CD14-positive monocyte (primary cell): ENCODE measurements around the gene NSG2. TPM values are rescaled to one million over a fixed set of nuclear protein-coding genes. Genes with fewer than 3 reads are reported as not detected.

Source experiments
- DNase-seq, 3 donors: peaks; one replicate each; pipeline ENCODE4 v3.0.0-alpha.2; 2011 to 2022
- H2AFZ ChIP-seq: 2 replicates; pipeline ENCODE4 v1.6.0; 2012; ENCODE audit warnings: mild to moderate bottlenecking, low read depth, low read length, inconsistent platforms; ENCODE audit not compliant: insufficient read depth, poor library complexity, severe bottlenecking
- H3K27ac ChIP-seq, 2 donors: 1 replicate in 1 of 2; 2 replicates in 1 of 2; pipeline ENCODE4 v1.5.1; 2012 to 2013; ENCODE audit warnings: low read length in 2 of 2, control low read depth in 1 of 2, inconsistent platforms in 1 of 2, low read depth in 1 of 2, mild to moderate bottlenecking in 1 of 2
- H3K27me3 ChIP-seq, 2 donors: one replicate each; pipeline versions ENCODE4 v1.6.0 to v1.6.1; 2011 to 2013; ENCODE audit warnings: low read length in 2 of 2; ENCODE audit not compliant: control insufficient read depth in 2 of 2, insufficient read depth in 2 of 2
- H3K36me3 ChIP-seq, 2 donors: replicated peaks in 1 of 2; 1 replicate in 1 of 2; 2 replicates in 1 of 2; pipeline versions ENCODE4 v1.5.1 to v1.6.1; 2012 to 2013; ENCODE audit warnings: low read length in 2 of 2, control low read depth in 1 of 2, inconsistent platforms in 1 of 2, mild to moderate bottlenecking in 1 of 2; ENCODE audit not compliant: insufficient read depth in 2 of 2, control insufficient read depth in 1 of 2
- H3K4me1 ChIP-seq, 2 donors: 1 replicate in 1 of 2; 2 replicates in 1 of 2; pipeline versions ENCODE4 v1.5.1 to v1.6.1; 2012 to 2013; ENCODE audit warnings: low read length in 2 of 2, control low read depth in 1 of 2, inconsistent platforms in 1 of 2, mild to moderate bottlenecking in 1 of 2, moderate library complexity in 1 of 2; ENCODE audit not compliant: insufficient read depth in 2 of 2, control insufficient read depth in 1 of 2
- H3K4me2 ChIP-seq: replicated peaks from 2 replicates; pipeline ENCODE3; 2012; ENCODE audit warnings: low read length, moderate library complexity, mild to moderate bottlenecking; ENCODE audit not compliant: poor library complexity, severe bottlenecking; ENCODE audit errors: extremely low read depth
- H3K4me3 ChIP-seq, 3 experiments: fragments of 200-600 bp in 1 of 3; sonication (generic) in 1 of 3; replicated peaks in 1 of 3; 1 replicate in 2 of 3; 2 replicates in 1 of 3; pipeline ENCODE4 v1.5.1; 2011 to 2013; ENCODE audit warnings: low read length in 3 of 3, mild to moderate bottlenecking in 3 of 3, control low read depth in 2 of 3, low read depth in 2 of 3, inconsistent platforms in 1 of 3, moderate library complexity in 1 of 3
- H3K79me2 ChIP-seq: 2 replicates; pipeline ENCODE4 v1.6.0; 2012; ENCODE audit warnings: mild to moderate bottlenecking, control low read depth, inconsistent platforms, low read length, moderate library complexity; ENCODE audit not compliant: insufficient read depth
- H3K9ac ChIP-seq: 2 replicates; pipeline ENCODE4 v1.6.0; 2017; ENCODE audit warnings: low read length, mild to moderate bottlenecking; ENCODE audit not compliant: insufficient read depth, poor library complexity, severe bottlenecking
- H3K9me3 ChIP-seq, 2 donors: replicated peaks in 1 of 2; 1 replicate in 1 of 2; 2 replicates in 1 of 2; pipeline versions ENCODE4 v1.5.1 to v1.6.1; 2012 to 2013; ENCODE audit warnings: low read length in 2 of 2, control low read depth in 1 of 2; ENCODE audit not compliant: control insufficient read depth in 1 of 2, insufficient read depth in 1 of 2
- H4K20me1 ChIP-seq: 2 replicates; pipeline ENCODE4 v1.6.0; 2012; ENCODE audit warnings: mild to moderate bottlenecking, low read length, control low read depth, moderate library complexity; ENCODE audit not compliant: insufficient read depth
- H3K27ac Mint-ChIP-seq, 7 donors: one replicate each; pipeline ENCODE4 v1.8.0; 2020; ENCODE audit warnings: mild to moderate bottlenecking in 7 of 7, mixed read lengths in 7 of 7, moderate library complexity in 6 of 7, inconsistent platforms in 2 of 7
- H3K27me3 Mint-ChIP-seq, 3 donors: one replicate each; pipeline ENCODE4 v1.8.0; 2021 to 2022; ENCODE audit warnings: low read depth in 3 of 3, mild to moderate bottlenecking in 3 of 3, mixed read lengths in 3 of 3, moderate library complexity in 3 of 3, inconsistent platforms in 1 of 3
- H3K36me3 Mint-ChIP-seq, 2 donors: one replicate each; pipeline ENCODE4 v1.8.0; 2020; ENCODE audit warnings: mixed read lengths in 2 of 2, inconsistent platforms in 1 of 2, mild to moderate bottlenecking in 1 of 2
- H3K4me1 Mint-ChIP-seq: one replicate; pipeline ENCODE4 v1.8.0; 2020; ENCODE audit warnings: mild to moderate bottlenecking, mixed read lengths
- H3K4me3 Mint-ChIP-seq, 2 donors: one replicate each; pipeline ENCODE4 v1.8.0; 2020; ENCODE audit warnings: mild to moderate bottlenecking in 2 of 2, mixed read lengths in 2 of 2, moderate library complexity in 1 of 2
- H3K9me3 Mint-ChIP-seq, 7 donors: one replicate each; pipeline ENCODE4 v1.8.0; 2020 to 2022; ENCODE audit warnings: mixed read lengths in 7 of 7, mild to moderate bottlenecking in 6 of 7, moderate library complexity in 6 of 7, inconsistent platforms in 2 of 7
- WGBS: methylation state at CpG from one replicate; pipeline ENCODE4 v1.1.5; 2013; ENCODE audit warnings: missing lambda C conversion rate; ENCODE audit not compliant: insufficient coverage; 5-methylcytosine and 5-hydroxymethylcytosine counted together
- intact Hi-C, 2 donors: fragments of 100-400 bp; cut with micrococcal nuclease; formaldehyde crosslinking; loops; one replicate each; pipeline versions ENCODE4 v1.15.0 to v1.15.1; 2023
- polyA plus RNA-seq, 3 donors: library from polyadenylated mRNA; depleted of rRNA in 1 of 3; unstranded in 2 of 3; stranded (reverse) in 1 of 3; fragments of 300-500 nt in 2 of 3; fragments of >200 nt in 1 of 3; fragmentation: Illumina TruSeq in 2 of 3; gene quantifications; 1 replicate in 2 of 3; 2 replicates in 1 of 3; pipeline ENCODE4 v1.2.3, GENCODE V29; 2012 to 2021
- TF ChIP-seq, protein P1 (sequence below): fragments of 200-600 bp; IDR thresholded peaks from one replicate; pipeline ENCODE4 v1.8.0; 2022; ENCODE audit warnings: antibody characterized with exemption, mild to moderate bottlenecking

Gene NSG2
- polyA plus RNA-seq, 3 donors, result not detected

DNA sequence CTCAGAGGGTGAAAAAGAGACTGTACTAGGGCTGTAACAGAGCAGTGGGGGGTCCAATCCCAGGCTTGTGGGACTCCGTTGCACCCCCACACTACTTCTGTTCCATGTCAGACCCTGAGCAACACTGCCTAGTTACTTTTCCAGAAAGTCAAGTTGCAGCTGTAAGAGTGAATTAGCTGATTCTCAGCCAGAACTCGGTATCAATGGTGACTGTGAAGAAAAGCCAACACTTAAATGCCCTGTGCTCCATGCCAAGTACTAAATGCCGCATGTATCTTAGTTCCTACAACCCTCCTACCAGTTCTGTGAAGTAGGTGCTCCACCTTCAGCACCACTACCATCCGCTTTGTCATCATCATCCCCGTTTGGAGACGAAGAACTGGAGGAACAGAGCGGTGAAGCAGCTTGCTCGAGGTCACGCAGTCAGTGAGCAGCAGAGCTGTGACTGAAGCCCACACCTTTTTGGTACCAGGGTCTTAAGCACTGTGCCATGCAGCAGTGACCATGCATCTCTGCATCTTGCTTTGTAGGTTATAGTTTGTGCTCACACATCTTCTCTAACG, 64.3 kb downstream of the NSG2 start:
- Mint-ChIP-seq H3K4me1 (no peaks in the 10 kb centered on the region), H3K9me3 (peaks cover 0 to 1% (median 0%) of the 10 kb centered on the region in 7 donors), H3K36me3 (no peaks in the 10 kb centered on the region), H3K4me3 (no peak overlapping the region), H3K27me3 (peaks cover 0 to 12% (median 3%) of the 10 kb centered on the region in 3 donors), H3K27ac (no peak overlapping the region)
- Histone ChIP-seq H3K9ac (no peak overlapping the region), H3K4me2 (no peak overlapping the region), H3K27me3 (no peaks in the 10 kb centered on the region), H3K9me3 (no peaks in the 10 kb centered on the region), H2AFZ (no peak overlapping the region), H3K79me2 (no peaks in the 10 kb centered on the region), H3K4me3 (no peak overlapping the region), H3K36me3 (no peaks in the 10 kb centered on the region), H3K4me1 (no peaks in the 10 kb centered on the region), H3K27ac (no peak overlapping the region), H4K20me1 (no peaks in the 10 kb centered on the region)
- TF ChIP-seq, protein P1, sequence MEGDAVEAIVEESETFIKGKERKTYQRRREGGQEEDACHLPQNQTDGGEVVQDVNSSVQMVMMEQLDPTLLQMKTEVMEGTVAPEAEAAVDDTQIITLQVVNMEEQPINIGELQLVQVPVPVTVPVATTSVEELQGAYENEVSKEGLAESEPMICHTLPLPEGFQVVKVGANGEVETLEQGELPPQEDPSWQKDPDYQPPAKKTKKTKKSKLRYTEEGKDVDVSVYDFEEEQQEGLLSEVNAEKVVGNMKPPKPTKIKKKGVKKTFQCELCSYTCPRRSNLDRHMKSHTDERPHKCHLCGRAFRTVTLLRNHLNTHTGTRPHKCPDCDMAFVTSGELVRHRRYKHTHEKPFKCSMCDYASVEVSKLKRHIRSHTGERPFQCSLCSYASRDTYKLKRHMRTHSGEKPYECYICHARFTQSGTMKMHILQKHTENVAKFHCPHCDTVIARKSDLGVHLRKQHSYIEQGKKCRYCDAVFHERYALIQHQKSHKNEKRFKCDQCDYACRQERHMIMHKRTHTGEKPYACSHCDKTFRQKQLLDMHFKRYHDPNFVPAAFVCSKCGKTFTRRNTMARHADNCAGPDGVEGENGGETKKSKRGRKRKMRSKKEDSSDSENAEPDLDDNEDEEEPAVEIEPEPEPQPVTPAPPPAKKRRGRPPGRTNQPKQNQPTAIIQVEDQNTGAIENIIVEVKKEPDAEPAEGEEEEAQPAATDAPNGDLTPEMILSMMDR, result no peak
- intact Hi-C loops, result no loop called here
- WGBS, result 91% methylated on average over 8 of the region's 10 CpGs
- DNase-seq, result no peak

DNA sequence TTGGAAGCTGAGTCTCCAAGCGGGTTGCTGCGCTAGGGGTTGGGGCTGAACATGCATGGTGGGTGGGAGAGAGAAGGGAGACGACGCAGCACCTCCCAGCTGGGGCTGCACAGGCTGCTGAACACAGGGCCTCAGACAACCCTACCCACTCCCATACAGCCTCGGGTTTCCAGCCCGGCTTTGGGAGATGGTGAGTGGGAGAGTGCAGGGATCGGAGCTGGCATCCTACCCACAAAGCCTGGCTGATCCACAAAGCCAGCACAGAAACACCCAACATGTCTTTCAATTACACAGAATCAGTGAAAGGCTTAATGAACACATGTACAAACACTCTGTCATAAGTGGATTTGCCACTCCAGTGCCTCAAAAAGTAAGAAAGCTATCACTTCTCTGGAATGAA, 64.8 kb downstream of the NSG2 start:
- Histone ChIP-seq H3K27ac (no peak overlapping the region), H3K4me2 (no peak overlapping the region), H3K27me3 (no peaks in the 10 kb centered on the region), H3K9me3 (no peaks in the 10 kb centered on the region), H3K79me2 (no peaks in the 10 kb centered on the region), H3K4me1 (no peaks in the 10 kb centered on the region), H3K9ac (no peak overlapping the region), H2AFZ (no peak overlapping the region), H3K4me3 (no peak overlapping the region), H3K36me3 (no peaks in the 10 kb centered on the region), H4K20me1 (no peaks in the 10 kb centered on the region)
- TF ChIP-seq, protein P1, result no peak
- Mint-ChIP-seq H3K4me3 (no peak overlapping the region), H3K4me1 (no peaks in the 10 kb centered on the region), H3K27me3 (peaks cover under 1 to 12% (median 3%) of the 10 kb centered on the region in 3 donors), H3K9me3 (peaks cover 0 to 1% (median 0%) of the 10 kb centered on the region in 7 donors), H3K36me3 (no peaks in the 10 kb centered on the region), H3K27ac (no peak overlapping the region)
- no peak for DNase-seq
- no CpG with 5 or more reads among the region's 7 CpGs for WGBS
- intact Hi-C loops, result no loop called here
